ENCODE results near the gene DGKI.
"Not testable (repeated sequence)": the region's sequence is repeated elsewhere in the genome, so short reads cannot be mapped to it uniquely, and the experiment has no call there.

DGKI gene

GRCh38 chr7:137454246-137454724, 392.5 kb downstream of the DGKI start:
- DNase-seq = peak; percentile 47 to 54

GRCh38 chr7:137453356-137453755, 393.4 kb downstream of the DGKI start:
- no peak for DNase-seq

GRCh38 chr7:137449016-137449415, 397.8 kb downstream of the DGKI start:
- no peak for DNase-seq

- not testable (repeated sequence) for DNase-seq
These were observed 398.2 kb downstream of the DGKI start for GRCh38 chr7:137448572-137448971.

- DNase-seq = no peak
These were observed 400.7 kb downstream of the DGKI start for GRCh38 chr7:137446025-137446424.

GRCh38 chr7:137445268-137445667, 401.5 kb downstream of the DGKI start:
- DNase-seq = no peak

- no peak for DNase-seq
These were observed 403.2 kb downstream of the DGKI start for GRCh38 chr7:137443616-137444015.

- DNase-seq = no peak
These were observed 405.3 kb downstream of the DGKI start for GRCh38 chr7:137441451-137441850.

GRCh38 chr7:137439829-137440825, 406.6 kb downstream of the DGKI start:
- DNase-seq = no peak

- no peak for DNase-seq
These were observed 411.8 kb downstream of the DGKI start for GRCh38 chr7:137434946-137435345.

- no peak for DNase-seq
These were observed 412.2 kb downstream of the DGKI start for GRCh38 chr7:137434530-137434929.

GRCh38 chr7:137423321-137423720, 423.5 kb downstream of the DGKI start:
- DNase-seq = no peak

- DNase-seq = no peak
These were observed 425.4 kb downstream of the DGKI start for GRCh38 chr7:137421366-137421765.

- no peak for DNase-seq
These were observed 427.9 kb downstream of the DGKI start for GRCh38 chr7:137418841-137419240.

GRCh38 chr7:137417464-137417863, 429.3 kb downstream of the DGKI start:
- DNase-seq = no peak

GRCh38 chr7:137413901-137414300, 432.9 kb downstream of the DGKI start:
- no peak for DNase-seq

- DNase-seq = no peak
These were observed 435.3 kb downstream of the DGKI start for GRCh38 chr7:137411446-137411845.

GRCh38 chr7:137408126-137408525, 438.6 kb downstream of the DGKI start:
- no peak for DNase-seq

- no peak for DNase-seq
These were observed 439.7 kb downstream of the DGKI start for GRCh38 chr7:137407078-137407477.

GRCh38 chr7:137404660-137405317, 442.0 kb downstream of the DGKI start:
- no peak for DNase-seq

GRCh38 chr7:137403353-137403695, 443.4 kb downstream of the DGKI start:
- DNase-seq = no peak

- no peak for DNase-seq
These were observed 444.0 kb downstream of the DGKI start for GRCh38 chr7:137402536-137403352.

Data from AML-193 (cell line).